HG03342 (cell line): Measurements from ENCODE around the gene BCL2L1.
"Not testable (repeated sequence)": the region's sequence is repeated elsewhere in the genome, so short reads cannot be mapped to it uniquely, and the experiment has no call there.

Experiments used
- ATAC-seq: cut with Tn5 transposase; IDR thresholded peaks from one replicate; pipeline ENCODE4 v1.9.1; 2021; ENCODE audit warnings: mild to moderate bottlenecking, moderate library complexity; ENCODE audit not compliant: unreplicated experiment

The BCL2L1 gene

GRCh38 chr20:31722257-31723068, at the start of gene BCL2L1:
Gene BCL2L1 (minus strand): TSS chr20:31722868. CDS start chr20:31722218, 650 bp downstream.
- ATAC-seq: peak; percentile 20

- no peak for ATAC-seq
Observed at GRCh38 chr20:31770243-31770642, 47.6 kb upstream of the BCL2L1 start.

GRCh38 chr20:31769681-31770080, 47.0 kb upstream of the BCL2L1 start:
- no peak for ATAC-seq

- ATAC-seq: no peak
Observed at GRCh38 chr20:31767805-31768204, 45.1 kb upstream of the BCL2L1 start.

- ATAC-seq: no peak
Observed at GRCh38 chr20:31764641-31765305, 42.1 kb upstream of the BCL2L1 start.

- no peak for ATAC-seq
Observed at GRCh38 chr20:31760519-31761240, 38.0 kb upstream of the BCL2L1 start.

GRCh38 chr20:31759836-31760518, 37.3 kb upstream of the BCL2L1 start:
- no peak for ATAC-seq

- no peak for ATAC-seq
Observed at GRCh38 chr20:31758991-31759390, 36.3 kb upstream of the BCL2L1 start.

- ATAC-seq: no peak
Observed at GRCh38 chr20:31758521-31758920, 35.9 kb upstream of the BCL2L1 start.

- no peak for ATAC-seq
Observed at GRCh38 chr20:31757254-31757653, 34.6 kb upstream of the BCL2L1 start.

- no peak for ATAC-seq
Observed at GRCh38 chr20:31751126-31751525, 28.5 kb upstream of the BCL2L1 start.

GRCh38 chr20:31749223-31749622, 26.6 kb upstream of the BCL2L1 start:
- no peak for ATAC-seq

GRCh38 chr20:31747640-31748039, 25.0 kb upstream of the BCL2L1 start:
- ATAC-seq: no peak

- not testable (repeated sequence) for ATAC-seq
Observed at GRCh38 chr20:31747028-31747427, 24.4 kb upstream of the BCL2L1 start.

GRCh38 chr20:31746068-31746878, 23.6 kb upstream of the BCL2L1 start:
- ATAC-seq: no peak

- no peak for ATAC-seq
Observed at GRCh38 chr20:31740656-31741323, 18.1 kb upstream of the BCL2L1 start.

- no peak for ATAC-seq
Observed at GRCh38 chr20:31740208-31740607, 17.5 kb upstream of the BCL2L1 start.

GRCh38 chr20:31739550-31739977, 16.9 kb upstream of the BCL2L1 start:
- no peak for ATAC-seq

- ATAC-seq: peak; percentile 97
Observed at GRCh38 chr20:31738729-31739549, 16.3 kb upstream of the BCL2L1 start, which contains the start of gene TPX2. Gene TPX2 (plus strand): TSS chr20:31739290. CDS start chr20:31757477, 18,187 bp downstream.
